Prostate gland (tissue), 2 donors: ENCODE results near the gene SUGCT. TPM values are rescaled to one million over a fixed set of nuclear protein-coding genes. Genes with fewer than 3 reads are reported as not detected.

ENCODE experiments used
- DNase-seq: peaks from one replicate; pipeline ENCODE4 v3.0.0-alpha.2; 2019; ENCODE audit warnings: low spot score
- H3K27ac ChIP-seq, 2 donors: fragments of 200-600 bp; sonication (generic); 2 replicates each; pipeline ENCODE4 v1.5.1; 2017 to 2019
- H3K27me3 ChIP-seq: fragments of 200-600 bp; sonication (generic); replicated peaks from 2 replicates; pipeline ENCODE4 v1.5.1; 2019; ENCODE audit not compliant: insufficient read depth
- H3K36me3 ChIP-seq, 2 donors: fragments of 200-600 bp; sonication (generic); 1 replicate in 1 of 2; 2 replicates in 1 of 2; pipeline versions ENCODE4 v1.5.1 to v1.8.1; 2017 to 2019
- H3K4me1 ChIP-seq: fragments of 200-600 bp; sonication (generic); replicated peaks from 2 replicates; pipeline ENCODE4 v1.5.1; 2019
- H3K4me3 ChIP-seq, 2 donors: fragments of 200-600 bp; sonication (generic); 2 replicates each; pipeline ENCODE4 v1.5.1; 2017 to 2019
- H3K9me3 ChIP-seq: fragments of 200-600 bp; sonication (generic); 2 replicates; pipeline ENCODE4 v1.5.1; 2017
- POLR2A ChIP-seq: fragments of 450-650 bp; IDR thresholded peaks from one replicate; pipeline ENCODE4 v1.6.1; 2016; ENCODE audit warnings: antibody characterized with exemption, mild to moderate bottlenecking
- POLR2AphosphoS5 ChIP-seq: sonication (generic); formaldehyde crosslinking; IDR thresholded peaks from one replicate; pipeline ENCODE4 v1.6.1; 2017; ENCODE audit warnings: antibody characterized with exemption
- WGBS: methylation state at CpG from one replicate; pipeline ENCODE4 v1.1.5; 2018; 5-methylcytosine and 5-hydroxymethylcytosine counted together
- intact Hi-C: fragments of 100-400 bp; cut with DNase I; formaldehyde crosslinking; loops from one replicate; pipeline ENCODE4 v1.14.2; 2022
- total RNA-seq, 2 donors: library from RNA; depleted of rRNA; stranded (reverse); fragments of >200 nt; gene quantifications; one replicate each; pipeline ENCODE4 v1.1.0, GENCODE V29; 2016
- TF ChIP-seq, protein P1 (sequence below), 4 experiments: fragments of 200-600 bp in 2 of 4; fragments of 450-650 bp in 2 of 4; sonication (generic) in 2 of 4; IDR thresholded peaks; 1 replicate in 3 of 4; 2 replicates in 1 of 4; pipeline ENCODE4 v1.5.1; 2016 to 2019; ENCODE audit warnings: antibody characterized with exemption in 4 of 4, mild to moderate bottlenecking in 2 of 4, moderate library complexity in 2 of 4

The SUGCT gene
- total RNA-seq, 2 donors from 2014 or later, result 2.2 to 3.2 TPM

GRCh38 chr7:40369641-40370277 lies 235.0 kb downstream of the SUGCT start:
- Histone ChIP-seq H3K36me3 (no peaks in the 10 kb centered on the region), H3K4me1 (peaks cover 4% of the 10 kb centered on the region), H3K27ac (no peak overlapping the region), H3K27me3 (no peaks in the 10 kb centered on the region), H3K9me3 (no peaks in the 10 kb centered on the region), H3K4me3 (no peak overlapping the region)
- DNase-seq, result no peak
- intact Hi-C loops, result no loop called here
- WGBS, result 79% methylated on average over 5 of the region's 5 CpGs
- TF ChIP-seq POLR2AphosphoS5, result no peak
- no peak for TF ChIP-seq POLR2A
- TF ChIP-seq, protein P1, sequence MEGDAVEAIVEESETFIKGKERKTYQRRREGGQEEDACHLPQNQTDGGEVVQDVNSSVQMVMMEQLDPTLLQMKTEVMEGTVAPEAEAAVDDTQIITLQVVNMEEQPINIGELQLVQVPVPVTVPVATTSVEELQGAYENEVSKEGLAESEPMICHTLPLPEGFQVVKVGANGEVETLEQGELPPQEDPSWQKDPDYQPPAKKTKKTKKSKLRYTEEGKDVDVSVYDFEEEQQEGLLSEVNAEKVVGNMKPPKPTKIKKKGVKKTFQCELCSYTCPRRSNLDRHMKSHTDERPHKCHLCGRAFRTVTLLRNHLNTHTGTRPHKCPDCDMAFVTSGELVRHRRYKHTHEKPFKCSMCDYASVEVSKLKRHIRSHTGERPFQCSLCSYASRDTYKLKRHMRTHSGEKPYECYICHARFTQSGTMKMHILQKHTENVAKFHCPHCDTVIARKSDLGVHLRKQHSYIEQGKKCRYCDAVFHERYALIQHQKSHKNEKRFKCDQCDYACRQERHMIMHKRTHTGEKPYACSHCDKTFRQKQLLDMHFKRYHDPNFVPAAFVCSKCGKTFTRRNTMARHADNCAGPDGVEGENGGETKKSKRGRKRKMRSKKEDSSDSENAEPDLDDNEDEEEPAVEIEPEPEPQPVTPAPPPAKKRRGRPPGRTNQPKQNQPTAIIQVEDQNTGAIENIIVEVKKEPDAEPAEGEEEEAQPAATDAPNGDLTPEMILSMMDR (IDR thresholded peaks at IDR 0.05), result no peak

GRCh38 chr7:40371806-40372440 lies 237.1 kb downstream of the SUGCT start:
- no peak overlapping the region for H3K4me3 ChIP-seq
- H3K27ac ChIP-seq, result no peak overlapping the region
- DNase-seq, result no peak
- H3K9me3 ChIP-seq, result no peaks in the 10 kb centered on the region
- no peaks in the 10 kb centered on the region for H3K36me3 ChIP-seq
- intact Hi-C loops, result no loop called here
- WGBS, result 75% methylated on average over 4 of the region's 4 CpGs
- TF ChIP-seq POLR2AphosphoS5 (no peak), POLR2A (no peak)
- TF ChIP-seq, protein P1 (IDR thresholded peaks at IDR 0.05), result no peak
- peaks cover 4% of the 10 kb centered on the region for H3K4me1 ChIP-seq
- no peaks in the 10 kb centered on the region for H3K27me3 ChIP-seq

- no peaks in the 10 kb centered on the region for H3K36me3 ChIP-seq
- H3K27me3 ChIP-seq, result no peaks in the 10 kb centered on the region
- 67% methylated on average over 2 of the region's 2 CpGs for WGBS
- TF ChIP-seq POLR2A, result no peak
- DNase-seq, result no peak
- intact Hi-C loops, result no loop called here
- H3K9me3 ChIP-seq, result no peaks in the 10 kb centered on the region
- no peak overlapping the region for H3K4me3 ChIP-seq
- peaks cover 4% of the 10 kb centered on the region for H3K4me1 ChIP-seq
- no peak overlapping the region for H3K27ac ChIP-seq
Measured at GRCh38 chr7:40374575-40374974, 239.8 kb downstream of the SUGCT start.

DNA sequence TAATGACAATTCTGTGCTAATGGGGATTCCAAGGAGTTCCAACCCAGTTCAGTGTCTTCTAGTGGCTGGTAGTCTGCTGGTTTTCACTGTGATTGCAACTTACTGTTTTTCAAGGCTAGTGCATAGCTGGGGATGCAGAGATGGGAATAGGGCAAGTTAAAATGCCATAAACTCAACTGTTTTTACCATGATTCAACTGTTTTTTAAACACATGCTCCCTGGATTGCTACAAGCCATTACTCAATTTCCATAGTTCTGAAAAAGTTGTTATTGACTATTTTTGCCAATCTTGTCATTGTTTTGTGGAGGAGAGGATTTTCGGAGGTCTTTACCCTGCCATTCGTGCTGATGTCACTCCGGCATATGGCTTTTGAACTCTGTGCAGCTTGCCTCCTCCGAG lies 245.3 kb downstream of the SUGCT start:
- Histone ChIP-seq H3K27ac (no peak overlapping the region), H3K4me3 (no peak overlapping the region), H3K4me1 (no peaks in the 10 kb centered on the region), H3K27me3 (no peaks in the 10 kb centered on the region), H3K36me3 (no peaks in the 10 kb centered on the region), H3K9me3 (no peaks in the 10 kb centered on the region)
- no peak for DNase-seq
- TF ChIP-seq, protein P1 (IDR thresholded peaks at IDR 0.05), result no peak
- TF ChIP-seq POLR2A (no peak), POLR2AphosphoS5 (no peak)
- WGBS, result 96% methylated on average over 4 of the region's 4 CpGs
- intact Hi-C loops, result no loop called here

DNA sequence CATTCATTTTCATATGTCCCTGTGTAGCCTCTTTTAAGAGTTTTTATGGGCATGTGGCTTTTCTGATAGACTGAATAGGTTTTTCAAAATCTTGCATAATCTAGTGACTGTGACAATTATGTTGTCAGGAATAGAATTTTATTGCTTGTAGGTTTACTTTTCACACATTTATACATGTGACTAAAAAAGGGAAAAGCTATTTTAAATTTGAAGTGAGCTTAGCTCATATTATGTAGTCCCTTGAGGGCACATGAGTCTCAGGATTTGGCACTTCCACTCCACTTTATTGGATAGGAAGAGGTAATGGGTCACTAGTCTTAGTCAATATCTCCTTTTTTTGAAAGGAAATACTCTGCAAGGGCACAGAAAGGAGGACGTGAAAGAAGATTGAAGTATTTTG lies 247.3 kb downstream of the SUGCT start:
- TF ChIP-seq POLR2A, result no peak
- no peak for TF ChIP-seq POLR2AphosphoS5
- TF ChIP-seq, protein P1 (IDR thresholded peaks at IDR 0.05), result no peak
- WGBS, result 65% methylated on average over 1 of the region's 1 CpG
- H3K27me3 ChIP-seq, result no peaks in the 10 kb centered on the region
- H3K4me3 ChIP-seq, result no peak overlapping the region
- no peaks in the 10 kb centered on the region for H3K36me3 ChIP-seq
- DNase-seq, result no peak
- intact Hi-C loops, result no loop called here
- H3K9me3 ChIP-seq, result no peaks in the 10 kb centered on the region
- no peak overlapping the region for H3K27ac ChIP-seq
- no peaks in the 10 kb centered on the region for H3K4me1 ChIP-seq
